ENCODE results near the gene CPEB4. TPM values are rescaled to one million over a fixed set of nuclear protein-coding genes. Genes with fewer than 3 reads are reported as not detected.

The CPEB4 gene
- total and polyA plus RNA-seq, 2 of the 8 experiments (the other 6 are each of a cell fraction or from before 2014, with no cell fraction given): 8.4 to 13.4 TPM

DNA sequence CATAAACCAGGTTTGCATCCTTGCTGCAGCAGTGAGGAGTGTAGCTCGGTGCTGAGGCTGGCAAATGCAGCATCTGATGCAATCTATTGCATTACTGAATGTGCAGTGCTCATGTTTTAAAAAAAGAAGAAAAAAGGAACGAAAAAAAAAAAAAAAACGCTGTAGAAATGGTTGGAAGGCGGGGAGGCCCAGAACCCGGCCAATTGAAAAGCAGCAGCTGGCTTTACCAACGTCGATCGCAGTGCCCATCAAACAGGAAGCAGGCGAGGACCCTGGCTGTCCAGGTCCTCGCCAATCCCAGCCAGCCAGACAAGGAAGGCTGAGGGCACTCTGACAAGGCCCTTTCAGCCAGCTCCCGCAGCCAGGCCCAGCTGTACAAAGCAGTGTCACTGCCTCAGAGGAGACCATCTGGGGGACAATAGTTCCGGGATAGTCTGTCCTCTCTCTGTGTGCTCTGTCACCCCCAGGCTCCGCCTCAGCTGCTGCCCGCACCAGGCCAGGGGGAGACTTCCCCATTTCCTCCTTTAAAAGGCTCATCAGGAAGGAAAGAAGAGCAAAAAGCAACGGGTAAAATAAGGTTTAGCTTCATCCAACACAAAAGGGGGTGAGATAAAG, 21.8 kb upstream of the CPEB4 start:
- no peaks in the 10 kb centered on the region for H3K36me3 ChIP-seq (ENCODE audit: control insufficient read depth in 2 of 4, insufficient read depth in 4 of 4, low read length in 3 of 4)
- no peaks in the 10 kb centered on the region for H3K9me3 ChIP-seq (ENCODE audit: insufficient read depth in 2 of 2, low read depth in 1 of 2, low read length in 1 of 2)
- H3K27me3 ChIP-seq (replicated peaks in 1 of 4; ENCODE audit: control insufficient read depth in 3 of 4, extremely low read depth in 1 of 4, insufficient read depth in 3 of 4, low read length in 3 of 4): no peaks in the 10 kb centered on the region
- ChIA-PET CTCF (ENCODE audit: partially characterized antibody) (interaction anchor here (0.6 to 1.7 kb wide), 6 partner anchors 33 to 304 kb away, joined by 3 to 6 read pairs (median 3); no protein-coding TSS in a partner anchor), POLR2A (ENCODE audit: partially characterized antibody) (interaction anchor here (0.6 to 0.8 kb wide), 2 partner anchors 10 to 30 kb away, joined by 3 to 4 read pairs; no protein-coding TSS in a partner anchor)
- no peak for TF ChIP-seq SIRT6 (IDR thresholded peaks at IDR 0.05; ENCODE audit: low read length)
- TF ChIP-seq RBBP5 (IDR thresholded peaks at IDR 0.05; ENCODE audit: borderline replicate concordance, low read depth, low read length): no peak
- no peak for TF ChIP-seq SRF (IDR thresholded peaks at IDR 0.05; ENCODE audit: low read depth, low read length)
- no peak for TF ChIP-seq NRF1 (IDR thresholded peaks at IDR 0.05; ENCODE audit: low read depth, low read length)
- TF ChIP-seq JUND (IDR thresholded peaks at IDR 0.05; ENCODE audit: low read length): no peak
- no peak for TF ChIP-seq CBX5 (IDR thresholded peaks at IDR 0.05; ENCODE audit: low read depth, low read length)
- H3K14ac ChIP-seq (ENCODE audit: insufficient read length): no peak overlapping the region
- no peaks in the 10 kb centered on the region for H3K79me1 ChIP-seq (ENCODE audit: low read depth, low read length)
- H2BK120ac ChIP-seq (replicated peaks; ENCODE audit: low read depth, low read length): no peak overlapping the region
- H3K9ac ChIP-seq (replicated peaks in 1 of 4; ENCODE audit: extremely low read depth in 1 of 4, low read depth in 3 of 4, low read length in 3 of 4): no peak overlapping the region
- no peaks in the 10 kb centered on the region for H3K23me2 ChIP-seq (ENCODE audit: low read depth, low read length)
- no peak overlapping the region for H3K4ac ChIP-seq (replicated peaks; ENCODE audit: insufficient read length, low read depth, low read length)
- WGBS, 2 experiments (ENCODE audit: extremely low coverage in 1 of 2, insufficient coverage in 1 of 2, insufficient read length in 1 of 2, insufficient replicate concordance in 2 of 2, low coverage in 1 of 2, low lambda C conversion rate in 2 of 2, missing lambda C conversion rate in 1 of 2): 93% methylated on average over 13 of the region's 15 CpGs; no CpG with 5 or more reads in 1 of the 2 experiments
- no peak overlapping the region for H2AK5ac ChIP-seq (ENCODE audit: low read depth, low read length)
- H3K56ac ChIP-seq (replicated peaks; ENCODE audit: insufficient read length, low read depth, low read length): no peak overlapping the region
- FAIRE-seq (no peak), DNase-seq (ENCODE audit: low read depth in 1 of 2, low spot score in 2 of 2) (no peak)
- no peaks in the 10 kb centered on the region for H3K79me2 ChIP-seq (ENCODE audit: control insufficient read depth in 1 of 2, insufficient read depth in 2 of 2, low read length in 2 of 2)
- H3K27ac ChIP-seq (ENCODE audit: low read depth, low read length): no peak overlapping the region
- H3K18ac ChIP-seq (ENCODE audit: extremely low read depth, low read length): no peak overlapping the region
- H4K8ac ChIP-seq (ENCODE audit: extremely low read depth, insufficient read depth, low read length): peak overlapping the region; percentile 60
- 0 out of 2 replicates have a peak overlapping the region, but pooled peaks have one; percentile 29 for H2BK12ac ChIP-seq (ENCODE audit: low read depth, low read length)
- H4K91ac ChIP-seq (replicated peaks; ENCODE audit: insufficient read length, low read length): no peak overlapping the region
- H3K4me1 ChIP-seq (replicated peaks in 1 of 4; ENCODE audit: control insufficient read depth in 3 of 4, insufficient read depth in 4 of 4, low read length in 3 of 4): no peaks in the 10 kb centered on the region; a peak in 1 of 7 replicates
- H2AFZ ChIP-seq (ENCODE audit: low read length): peak overlapping the region; percentile 43
- H2BK5ac ChIP-seq (ENCODE audit: low read depth, low read length): no peak overlapping the region
- no peak overlapping the region for H2BK15ac ChIP-seq (ENCODE audit: low read length)
- no peaks in the 10 kb centered on the region for H4K20me1 ChIP-seq (replicated peaks in 1 of 2; ENCODE audit: control insufficient read depth in 1 of 2, insufficient read depth in 2 of 2, low read length in 2 of 2)
- H3K4me2 ChIP-seq (ENCODE audit: insufficient read depth in 1 of 2, low read depth in 2 of 2, low read length in 2 of 2): no peak overlapping the region
- H3K23ac ChIP-seq (ENCODE audit: insufficient read length): no peak overlapping the region
- no peak overlapping the region for H3K4me3 ChIP-seq (ENCODE audit: extremely low read depth in 1 of 4, insufficient read depth in 2 of 4, low read depth in 3 of 4, low read length in 4 of 4)
- H4K5ac ChIP-seq (ENCODE audit: insufficient read length, low read depth, low read length): no peak overlapping the region
- H2BK20ac ChIP-seq (ENCODE audit: low read length): no peak overlapping the region

Data from H1 (cell line).